GM20431 (cell line): ENCODE measurements around the gene MKNK1.

Experiments
- in situ Hi-C: fragments of 300-500 bp; cut with MseI, MboI; formaldehyde crosslinking; loops from one replicate; pipeline ENCODE4 v1.15.0; 2020; ENCODE audit warnings: low sequenced_read_pairs; ENCODE audit not compliant: unreplicated experiment

MKNK1 gene

GRCh38 chr1:46569116-46569515 is 35.0 kb downstream of the MKNK1 start:
- in situ Hi-C loops: no loop called here

GRCh38 chr1:46568461-46568891 is 35.6 kb downstream of the MKNK1 start:
- in situ Hi-C loops: no loop called here

GRCh38 chr1:46563341-46563740 is 40.7 kb downstream of the MKNK1 start:
- in situ Hi-C loops: no loop called here

- in situ Hi-C loops: no loop called here
Measured at GRCh38 chr1:46562498-46562897, 41.6 kb downstream of the MKNK1 start.

- in situ Hi-C loops: no loop called here
Measured at GRCh38 chr1:46558966-46559365, 45.1 kb downstream of the MKNK1 start.

GRCh38 chr1:46558141-46558963 is 45.7 kb downstream of the MKNK1 start:
- in situ Hi-C loops: no loop called here

GRCh38 chr1:46557403-46557802 is 46.7 kb downstream of the MKNK1 start:
- in situ Hi-C loops: no loop called here

- in situ Hi-C loops: no loop called here
Measured at GRCh38 chr1:46556822-46557221, 47.2 kb downstream of the MKNK1 start.

GRCh38 chr1:46555826-46556619 is 48.0 kb downstream of the MKNK1 start:
- in situ Hi-C loops: no loop called here

- in situ Hi-C loops: no loop called here
Measured at GRCh38 chr1:46554597-46555381, 49.3 kb downstream of the MKNK1 start.

GRCh38 chr1:46554236-46554596 is 49.9 kb downstream of the MKNK1 start:
- in situ Hi-C loops: no loop called here

GRCh38 chr1:46553506-46553905 is 50.6 kb downstream of the MKNK1 start:
- in situ Hi-C loops: no loop called here

GRCh38 chr1:46552357-46553237 is 51.5 kb downstream of the MKNK1 start:
- in situ Hi-C loops: no loop called here

GRCh38 chr1:46551597-46552095 is 52.4 kb downstream of the MKNK1 start, which contains the start of gene KNCN:
KNCN (minus strand) TSS chr1:46551647; CDS start chr1:46551215, 432 bp downstream.
- in situ Hi-C loops: no loop called here

- in situ Hi-C loops: no loop called here
Measured at GRCh38 chr1:46550751-46551231, 53.3 kb downstream of the MKNK1 start.

- in situ Hi-C loops: no loop called here
Measured at GRCh38 chr1:46549697-46550681, 54.1 kb downstream of the MKNK1 start.

GRCh38 chr1:46547481-46548383 is 56.3 kb downstream of the MKNK1 start:
- in situ Hi-C loops: no loop called here
